GM13976 (cell line): ENCODE data around the gene BEND5.

Source experiments
- DNase-seq: peaks from one replicate; pipeline ENCODE4 v3.0.0; 2012; ENCODE audit warnings: low spot score
- in situ Hi-C: fragments of 300-500 bp; cut with MboI; formaldehyde crosslinking; loops from one replicate; pipeline ENCODE4 v1.12.0; 2022; ENCODE audit warnings: low sequenced_read_pairs, mixed read lengths, inconsistent platforms; ENCODE audit not compliant: unreplicated experiment
- TF ChIP-seq, protein P1 (sequence below): IDR thresholded peaks from 2 replicates; pipeline ENCODE4 v1.5.1; 2012; ENCODE audit warnings: borderline replicate concordance, mild to moderate bottlenecking; ENCODE audit not compliant: insufficient read depth; ENCODE audit errors: extremely low read depth, missing control alignments, control extremely low read depth

BEND5 gene

DNA sequence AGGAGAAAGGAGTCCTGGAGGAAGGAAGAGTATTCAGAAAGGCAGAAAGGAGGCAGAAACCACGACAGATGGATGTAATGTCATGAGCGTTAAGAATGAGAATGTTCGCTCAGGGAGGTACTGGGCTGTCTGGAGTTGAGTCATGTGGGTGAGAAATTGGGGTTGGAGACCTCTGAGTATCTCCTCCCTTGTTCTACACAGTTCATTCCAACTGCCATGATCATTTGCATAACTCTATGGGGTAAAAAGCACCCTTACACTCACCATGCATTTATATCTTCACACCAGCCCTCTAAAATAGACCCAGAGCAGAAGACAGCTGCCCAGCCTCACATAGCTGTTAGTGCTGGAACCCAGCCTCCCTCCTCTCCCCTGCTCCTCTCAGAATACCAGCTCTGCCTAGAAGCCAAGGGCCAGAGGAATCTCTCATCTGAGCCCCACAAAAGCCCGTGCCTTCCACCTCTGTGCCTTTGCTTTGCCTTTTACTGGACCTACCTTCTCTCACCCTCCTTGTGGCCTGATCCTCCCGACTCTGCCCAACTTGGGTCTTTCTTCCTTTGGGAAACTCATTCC is 85.2 kb downstream of the BEND5 start:
- in situ Hi-C loops, result no loop called here
- no peak for DNase-seq
- TF ChIP-seq, protein P1, sequence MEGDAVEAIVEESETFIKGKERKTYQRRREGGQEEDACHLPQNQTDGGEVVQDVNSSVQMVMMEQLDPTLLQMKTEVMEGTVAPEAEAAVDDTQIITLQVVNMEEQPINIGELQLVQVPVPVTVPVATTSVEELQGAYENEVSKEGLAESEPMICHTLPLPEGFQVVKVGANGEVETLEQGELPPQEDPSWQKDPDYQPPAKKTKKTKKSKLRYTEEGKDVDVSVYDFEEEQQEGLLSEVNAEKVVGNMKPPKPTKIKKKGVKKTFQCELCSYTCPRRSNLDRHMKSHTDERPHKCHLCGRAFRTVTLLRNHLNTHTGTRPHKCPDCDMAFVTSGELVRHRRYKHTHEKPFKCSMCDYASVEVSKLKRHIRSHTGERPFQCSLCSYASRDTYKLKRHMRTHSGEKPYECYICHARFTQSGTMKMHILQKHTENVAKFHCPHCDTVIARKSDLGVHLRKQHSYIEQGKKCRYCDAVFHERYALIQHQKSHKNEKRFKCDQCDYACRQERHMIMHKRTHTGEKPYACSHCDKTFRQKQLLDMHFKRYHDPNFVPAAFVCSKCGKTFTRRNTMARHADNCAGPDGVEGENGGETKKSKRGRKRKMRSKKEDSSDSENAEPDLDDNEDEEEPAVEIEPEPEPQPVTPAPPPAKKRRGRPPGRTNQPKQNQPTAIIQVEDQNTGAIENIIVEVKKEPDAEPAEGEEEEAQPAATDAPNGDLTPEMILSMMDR, result no peak

DNA sequence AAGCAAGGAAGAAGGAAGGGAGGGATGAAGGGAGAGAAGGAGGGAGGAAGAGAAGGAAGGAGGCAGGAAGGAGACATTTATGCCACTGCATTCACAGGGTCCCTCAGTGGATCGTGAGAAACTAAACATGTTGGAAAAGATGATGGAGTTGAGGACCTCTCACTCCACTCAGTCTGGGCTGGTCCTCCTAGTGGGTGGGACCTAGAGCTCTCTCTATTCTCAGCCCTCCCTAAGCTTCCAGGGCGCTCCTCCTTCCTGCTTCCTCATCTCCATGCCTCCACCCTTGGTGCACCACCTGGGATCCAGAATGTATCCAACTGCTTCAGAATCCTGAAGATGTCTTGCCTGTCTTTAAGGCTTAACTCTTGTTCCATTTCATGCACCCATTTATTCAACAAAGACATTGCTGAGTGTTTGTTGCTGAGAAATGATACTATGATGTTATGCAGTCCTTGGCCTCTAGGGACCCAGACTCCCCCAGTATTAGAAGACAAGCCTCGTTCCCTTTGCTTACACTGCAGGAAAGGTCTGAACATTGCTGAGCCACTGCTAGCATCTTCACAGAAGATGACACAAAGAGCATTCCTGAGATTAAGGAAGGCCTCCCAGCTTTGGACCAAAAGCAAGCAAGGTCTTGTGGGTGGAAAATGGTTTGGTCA is 88.5 kb downstream of the BEND5 start:
- peak; percentile 40 for DNase-seq

DNA sequence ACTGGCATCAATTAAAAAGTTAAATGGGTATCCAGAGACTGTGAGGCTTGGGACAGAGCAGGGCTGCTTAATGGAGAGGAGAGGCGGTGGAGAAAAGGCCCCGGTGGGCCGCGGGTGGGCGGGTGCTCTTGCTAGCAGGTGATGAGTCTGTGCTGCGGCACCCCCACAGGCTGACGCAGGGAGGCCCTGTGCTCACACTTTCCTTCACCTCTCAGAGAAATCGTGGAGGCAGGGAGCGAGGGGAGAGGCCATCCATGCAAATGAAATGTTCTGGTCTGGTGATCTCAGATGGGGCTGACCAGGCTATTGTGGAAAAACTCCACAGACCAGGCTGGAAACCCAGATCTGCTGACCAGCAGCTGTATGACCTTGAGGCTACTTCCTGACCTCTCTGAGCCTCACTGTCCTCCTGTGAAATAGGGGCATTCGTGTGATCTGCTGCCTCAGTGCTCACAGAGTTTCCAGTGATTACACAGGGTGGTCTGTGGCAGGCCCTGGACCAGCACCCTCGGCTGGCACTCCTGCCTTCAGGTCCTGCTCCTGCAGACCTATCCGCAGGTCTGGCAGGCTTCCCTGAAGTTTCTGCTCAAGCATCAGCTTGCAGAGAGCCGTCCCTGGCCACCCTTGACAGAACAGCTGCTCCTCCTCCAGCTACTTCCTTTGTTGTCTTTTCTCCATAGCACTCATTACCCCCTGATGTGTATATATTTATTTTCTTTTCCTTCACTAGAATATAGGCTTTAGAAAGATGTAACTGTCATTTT is 89.2 kb downstream of the BEND5 start:
- in situ Hi-C loops, result loop anchor here (10.0 kb wide), 1 partner anchor 127 kb away; no protein-coding TSS in a partner anchor
- TF ChIP-seq, protein P1, result no peak
- no peak for DNase-seq

More for the DNA sequence above, 88.5 kb downstream of the BEND5 start:
- in situ Hi-C loops, result loop anchor here (10.0 kb wide), 1 partner anchor 127 kb away; no protein-coding TSS in a partner anchor
- TF ChIP-seq, protein P1, result no peak

DNA sequence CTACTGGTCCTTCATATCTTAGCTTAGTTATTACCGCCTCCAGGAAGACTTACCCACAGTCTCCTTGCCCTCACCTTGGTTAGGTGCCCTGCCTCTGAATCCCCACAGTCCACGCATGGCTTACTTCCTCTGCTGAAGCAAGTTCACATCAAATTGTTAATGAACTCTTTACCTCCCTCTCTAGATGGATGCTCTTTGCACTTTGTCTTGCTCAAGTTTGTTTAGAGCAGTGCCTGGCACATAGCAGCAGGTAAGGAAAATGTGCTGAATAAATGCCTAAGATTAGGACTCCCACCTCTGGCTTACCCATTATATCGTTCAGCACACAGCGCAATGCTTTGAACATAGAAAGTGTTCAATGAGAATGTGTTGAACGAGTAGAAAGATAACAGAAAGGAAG is 90.5 kb downstream of the BEND5 start:
- in situ Hi-C loops, result loop anchor here (10.0 kb wide), 1 partner anchor 129 kb away; no protein-coding TSS in a partner anchor
- TF ChIP-seq, protein P1, result no peak
- DNase-seq, result no peak

DNA sequence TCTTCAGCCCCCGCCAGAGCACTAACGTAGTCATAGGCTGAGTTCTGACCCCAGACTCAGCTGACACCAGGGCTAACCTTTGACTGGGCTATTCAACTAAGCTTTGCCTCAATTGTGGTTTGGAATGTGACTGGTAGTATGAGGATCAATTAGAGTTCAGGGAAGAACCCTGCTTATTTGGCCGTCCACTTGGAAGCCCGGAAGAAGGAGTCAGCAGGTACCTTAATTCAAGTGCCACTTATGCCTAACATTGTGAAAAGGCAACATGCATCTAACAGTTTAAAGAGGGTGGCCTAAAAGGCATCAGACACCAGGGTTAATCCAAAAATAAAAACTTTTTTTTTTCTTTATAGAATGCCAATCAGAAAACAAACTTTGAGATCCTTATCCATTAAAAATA is 92.3 kb downstream of the BEND5 start:
- DNase-seq, result no peak
- in situ Hi-C loops, result loop anchor here (10.0 kb wide), 1 partner anchor 130 kb away; no protein-coding TSS in a partner anchor
- TF ChIP-seq, protein P1, result no peak

DNA sequence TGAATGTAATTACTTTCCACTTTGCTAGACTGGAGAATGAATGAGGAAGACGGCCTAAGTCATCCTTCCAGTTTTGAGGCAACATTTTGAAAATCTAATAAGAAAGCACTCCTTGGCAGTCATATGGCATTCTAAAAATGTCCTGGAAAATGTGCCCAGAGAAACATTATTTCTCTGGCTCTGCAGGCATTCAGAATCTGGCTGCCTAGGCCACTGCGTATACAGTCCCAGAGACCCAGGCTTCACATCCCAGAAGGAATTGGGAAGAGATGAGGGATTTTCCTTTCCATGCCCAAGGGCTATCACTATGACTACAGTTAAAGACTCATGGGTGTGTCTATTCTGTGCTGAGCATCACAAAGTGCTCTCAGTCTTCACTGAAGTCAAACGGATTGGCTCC is 92.9 kb downstream of the BEND5 start:
- in situ Hi-C loops, result loop anchor here (10.0 kb wide), 1 partner anchor 131 kb away; no protein-coding TSS in a partner anchor
- TF ChIP-seq, protein P1, result no peak
- no peak for DNase-seq
